Hepatocyte (in vitro differentiated cells): ENCODE data around the gene CALU.

Experiments
- CTCF ChIP-seq: fragments of 200-600 bp; sonication (generic); IDR thresholded peaks from 2 replicates; pipeline ENCODE4 v1.5.1; 2016; ENCODE audit warnings: antibody characterized with exemption, mild to moderate bottlenecking; ENCODE audit not compliant: poor library complexity
- EZH2 ChIP-seq: fragments of 200-600 bp; sonication (generic); IDR thresholded peaks from 2 replicates; pipeline ENCODE4 v1.6.1; 2016; ENCODE audit warnings: antibody characterized with exemption, mild to moderate bottlenecking, borderline replicate concordance

- TF ChIP-seq CTCF (no peak), EZH2 (no peak)
Measured at GRCh38 chr7:128737867-128738385, 1.2 kb upstream of the CALU start.
